OCI-LY3 (cell line): ENCODE measurements around the gene CCDC71.
A peak's percentile ranks its signal among the peaks of the same experiment; 100 is the strongest.

Experiments
- H2AFZ ChIP-seq: fragments of 200-600, 300-600 bp; shearing (Covaris generic); 2 replicates; pipeline ENCODE4 v1.6.0; 2014; ENCODE audit warnings: antibody characterized with exemption, low read depth, low read length
- H3K27ac ChIP-seq: fragments of 200-600, 300-600 bp; sonication (generic); 2 replicates; pipeline ENCODE4 v1.5.1; 2014; ENCODE audit warnings: mild to moderate bottlenecking, low read length, moderate library complexity, mixed read lengths
- H3K27me3 ChIP-seq: fragments of 200-600, 300-600 bp; sonication (generic); 2 replicates; pipeline ENCODE4 v1.6.1; 2014; ENCODE audit warnings: low read depth, low read length, mixed read lengths
- H3K36me3 ChIP-seq: fragments of 200-600, 300-600 bp; sonication (generic); replicated peaks from 2 replicates; pipeline ENCODE3; 2014; ENCODE audit warnings: low read depth, low read length, mixed read lengths
- H3K4me1 ChIP-seq: fragments of 300-600, 200-600 bp; sonication (generic); 2 replicates; pipeline ENCODE4 v1.6.1; 2014; ENCODE audit warnings: low read length, mixed read lengths
- H3K4me2 ChIP-seq: fragments of 200-600, 300-600 bp; sonication (generic); 2 replicates; pipeline ENCODE4 v1.6.1; 2014; ENCODE audit warnings: low read length, mixed read lengths
- H3K4me3 ChIP-seq: fragments of 300-600, 200-600 bp; sonication (generic); 2 replicates; pipeline ENCODE4 v1.5.1; 2014; ENCODE audit warnings: antibody characterized with exemption, mild to moderate bottlenecking, low read length, moderate library complexity
- H3K79me2 ChIP-seq: fragments of 300-600, 200-600 bp; shearing (Covaris generic); 2 replicates; pipeline ENCODE4 v1.6.1; 2014; ENCODE audit warnings: mild to moderate bottlenecking, low read length, mixed read lengths
- H3K9ac ChIP-seq: fragments of 300-600, 200-600 bp; shearing (Covaris generic); 2 replicates; pipeline ENCODE4 v1.6.0; 2014; ENCODE audit warnings: mild to moderate bottlenecking, low read length, moderate library complexity
- H3K9me3 ChIP-seq: fragments of 200-600, 300-600 bp; shearing (Covaris generic); 2 replicates; pipeline ENCODE4 v1.6.1; 2014; ENCODE audit warnings: low read length, mixed read lengths; ENCODE audit not compliant: insufficient read depth
- H4K20me1 ChIP-seq: fragments of 200-600, 300-600 bp; sonication (generic); 2 replicates; pipeline ENCODE4 v1.6.1; 2016; ENCODE audit warnings: low read length, mixed read lengths; ENCODE audit not compliant: insufficient read depth
- EZH2phosphoT487 ChIP-seq: fragments of 200-600 bp; shearing (Covaris generic); IDR thresholded peaks from 2 replicates; pipeline ENCODE4 v1.6.1; 2018; ENCODE audit warnings: antibody characterized with exemption, mixed run types, low read depth
- TF ChIP-seq, protein P1 (sequence below): fragments of 200-600, 300-600 bp; sonication (generic); IDR thresholded peaks from 2 replicates; pipeline ENCODE4 v1.5.1; 2014; ENCODE audit warnings: antibody characterized with exemption, low read length, low read depth

CCDC71 gene

DNA sequence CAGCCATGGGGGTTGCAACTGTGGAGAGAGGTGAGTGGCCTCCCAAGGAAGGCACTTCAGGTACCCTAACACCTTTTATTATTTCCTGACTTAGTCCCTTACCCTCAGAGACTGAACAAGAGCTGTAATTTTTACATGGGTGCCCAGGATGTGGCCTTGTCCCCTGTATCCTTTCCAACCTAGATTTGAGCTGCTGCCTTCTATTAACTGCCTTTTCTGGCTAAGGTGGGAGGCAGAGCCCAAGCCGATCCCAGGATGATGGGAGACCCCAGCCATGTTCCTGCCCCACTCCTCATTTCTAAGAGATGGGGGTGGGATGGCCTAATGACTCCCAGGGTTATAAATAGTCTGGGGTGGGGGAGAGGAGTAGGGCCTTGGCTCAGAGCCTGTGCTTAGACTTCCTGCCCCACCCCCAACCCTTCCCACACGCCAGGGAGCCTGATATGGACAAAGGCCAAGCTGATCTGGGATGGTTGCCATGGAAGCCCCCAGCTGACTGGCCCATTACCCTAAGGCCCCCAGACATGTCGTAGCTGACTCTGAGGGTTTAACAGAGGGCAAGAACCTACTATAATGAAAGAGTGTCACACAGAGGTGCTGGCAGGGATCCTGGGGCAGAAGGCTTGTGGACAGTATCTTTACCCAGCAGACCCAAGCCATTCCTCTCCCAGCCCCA is 7.1 kb upstream of the CCDC71 start:
- H3K4me3 ChIP-seq, result no peak overlapping the region
- no peaks in the 10 kb centered on the region for H3K79me2 ChIP-seq
- no peaks in the 10 kb centered on the region for H3K9me3 ChIP-seq
- H4K20me1 ChIP-seq, result no peaks in the 10 kb centered on the region
- no peaks in the 10 kb centered on the region for H3K27me3 ChIP-seq
- H2AFZ ChIP-seq, result no peak overlapping the region
- H3K4me1 ChIP-seq, result peaks cover 10% of the 10 kb centered on the region
- H3K36me3 ChIP-seq, result no peaks in the 10 kb centered on the region
- TF ChIP-seq EZH2phosphoT487, result no peak
- TF ChIP-seq, protein P1, sequence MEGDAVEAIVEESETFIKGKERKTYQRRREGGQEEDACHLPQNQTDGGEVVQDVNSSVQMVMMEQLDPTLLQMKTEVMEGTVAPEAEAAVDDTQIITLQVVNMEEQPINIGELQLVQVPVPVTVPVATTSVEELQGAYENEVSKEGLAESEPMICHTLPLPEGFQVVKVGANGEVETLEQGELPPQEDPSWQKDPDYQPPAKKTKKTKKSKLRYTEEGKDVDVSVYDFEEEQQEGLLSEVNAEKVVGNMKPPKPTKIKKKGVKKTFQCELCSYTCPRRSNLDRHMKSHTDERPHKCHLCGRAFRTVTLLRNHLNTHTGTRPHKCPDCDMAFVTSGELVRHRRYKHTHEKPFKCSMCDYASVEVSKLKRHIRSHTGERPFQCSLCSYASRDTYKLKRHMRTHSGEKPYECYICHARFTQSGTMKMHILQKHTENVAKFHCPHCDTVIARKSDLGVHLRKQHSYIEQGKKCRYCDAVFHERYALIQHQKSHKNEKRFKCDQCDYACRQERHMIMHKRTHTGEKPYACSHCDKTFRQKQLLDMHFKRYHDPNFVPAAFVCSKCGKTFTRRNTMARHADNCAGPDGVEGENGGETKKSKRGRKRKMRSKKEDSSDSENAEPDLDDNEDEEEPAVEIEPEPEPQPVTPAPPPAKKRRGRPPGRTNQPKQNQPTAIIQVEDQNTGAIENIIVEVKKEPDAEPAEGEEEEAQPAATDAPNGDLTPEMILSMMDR, result no peak
- H3K27ac ChIP-seq, result no peak overlapping the region
- no peak overlapping the region for H3K9ac ChIP-seq
- H3K4me2 ChIP-seq, result no peak overlapping the region

DNA sequence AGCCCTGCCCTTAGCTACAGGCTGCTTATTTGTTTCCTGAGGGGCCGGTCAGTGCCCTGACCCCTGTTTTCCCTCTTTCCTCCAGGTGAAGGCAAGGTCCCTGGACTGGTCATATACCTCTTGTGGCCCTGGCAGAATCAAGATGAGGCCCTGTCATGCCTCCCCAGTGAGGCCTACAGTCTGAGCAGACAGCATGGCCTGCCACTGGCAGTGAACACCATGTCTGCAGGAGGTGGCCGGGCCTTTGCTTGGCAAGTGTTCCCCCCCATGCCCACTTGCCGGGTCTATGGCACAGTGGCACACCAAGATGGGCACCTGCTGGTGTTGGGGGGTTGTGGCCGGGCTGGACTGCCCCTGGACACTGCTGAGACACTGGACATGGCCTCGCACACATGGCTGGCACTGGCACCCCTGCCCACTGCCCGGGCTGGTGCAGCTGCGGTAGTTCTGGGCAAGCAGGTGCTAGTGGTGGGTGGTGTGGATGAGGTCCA is 6.5 kb upstream of the CCDC71 start:
- no peak overlapping the region for H3K9ac ChIP-seq
- no peak overlapping the region for H3K27ac ChIP-seq
- H3K9me3 ChIP-seq, result no peaks in the 10 kb centered on the region
- H3K79me2 ChIP-seq, result no peaks in the 10 kb centered on the region
- no peaks in the 10 kb centered on the region for H3K27me3 ChIP-seq
- H2AFZ ChIP-seq, result no peak overlapping the region
- H3K4me3 ChIP-seq, result no peak overlapping the region
- no peaks in the 10 kb centered on the region for H3K36me3 ChIP-seq
- no peak overlapping the region for H3K4me2 ChIP-seq
- TF ChIP-seq EZH2phosphoT487, result no peak
- TF ChIP-seq, protein P1, result no peak
- H4K20me1 ChIP-seq, result no peaks in the 10 kb centered on the region
- peaks cover 10% of the 10 kb centered on the region for H3K4me1 ChIP-seq

DNA sequence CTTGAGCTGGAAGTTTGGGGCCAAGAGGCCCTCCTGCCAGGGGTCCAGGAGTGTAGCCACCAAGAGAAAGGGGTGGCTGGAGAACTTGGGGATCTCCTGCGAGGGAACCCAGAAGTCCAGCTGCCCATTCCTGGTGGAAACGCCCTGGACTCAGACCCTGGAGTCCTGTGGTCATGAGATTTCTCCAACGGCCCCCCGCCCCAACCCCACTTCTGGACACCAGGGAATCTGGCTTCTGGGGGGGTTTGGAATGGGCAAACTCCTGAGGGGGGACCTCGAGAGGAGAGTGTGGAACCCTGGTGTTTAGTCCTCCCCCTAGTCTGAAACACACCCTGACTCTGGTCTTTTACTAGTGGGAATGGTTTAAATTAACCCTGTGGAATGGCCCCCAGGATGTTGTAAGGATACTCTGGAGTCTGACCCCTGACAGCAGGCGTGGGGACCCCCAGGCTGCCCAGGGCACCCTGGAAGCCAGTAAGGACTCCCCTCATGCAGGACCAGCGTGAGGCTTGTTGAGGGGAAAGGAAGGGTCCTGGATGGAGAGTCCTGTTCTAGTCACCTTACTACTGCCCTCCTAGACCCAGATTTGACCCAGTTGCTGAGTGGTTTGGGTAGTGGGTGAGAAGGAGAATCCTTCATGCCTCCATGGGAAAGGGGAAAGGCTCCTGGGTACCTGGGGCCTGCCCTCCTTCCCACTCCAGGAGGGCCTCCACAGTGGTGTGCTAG is 5.8 kb upstream of the CCDC71 start:
- no peak overlapping the region for H3K27ac ChIP-seq
- no peaks in the 10 kb centered on the region for H3K9me3 ChIP-seq
- H2AFZ ChIP-seq, result peak overlapping the region; percentile 72
- H3K27me3 ChIP-seq, result no peaks in the 10 kb centered on the region
- peak overlapping the region; percentile 83 for H3K9ac ChIP-seq
- H3K4me2 ChIP-seq, result peak overlapping the region; percentile 89
- peaks cover 11% of the 10 kb centered on the region for H3K4me1 ChIP-seq
- TF ChIP-seq EZH2phosphoT487, result no peak
- TF ChIP-seq, protein P1, result no peak
- H4K20me1 ChIP-seq, result no peaks in the 10 kb centered on the region
- no peaks in the 10 kb centered on the region for H3K79me2 ChIP-seq
- H3K36me3 ChIP-seq, result no peaks in the 10 kb centered on the region
- H3K4me3 ChIP-seq, result peak overlapping the region; percentile 82

DNA sequence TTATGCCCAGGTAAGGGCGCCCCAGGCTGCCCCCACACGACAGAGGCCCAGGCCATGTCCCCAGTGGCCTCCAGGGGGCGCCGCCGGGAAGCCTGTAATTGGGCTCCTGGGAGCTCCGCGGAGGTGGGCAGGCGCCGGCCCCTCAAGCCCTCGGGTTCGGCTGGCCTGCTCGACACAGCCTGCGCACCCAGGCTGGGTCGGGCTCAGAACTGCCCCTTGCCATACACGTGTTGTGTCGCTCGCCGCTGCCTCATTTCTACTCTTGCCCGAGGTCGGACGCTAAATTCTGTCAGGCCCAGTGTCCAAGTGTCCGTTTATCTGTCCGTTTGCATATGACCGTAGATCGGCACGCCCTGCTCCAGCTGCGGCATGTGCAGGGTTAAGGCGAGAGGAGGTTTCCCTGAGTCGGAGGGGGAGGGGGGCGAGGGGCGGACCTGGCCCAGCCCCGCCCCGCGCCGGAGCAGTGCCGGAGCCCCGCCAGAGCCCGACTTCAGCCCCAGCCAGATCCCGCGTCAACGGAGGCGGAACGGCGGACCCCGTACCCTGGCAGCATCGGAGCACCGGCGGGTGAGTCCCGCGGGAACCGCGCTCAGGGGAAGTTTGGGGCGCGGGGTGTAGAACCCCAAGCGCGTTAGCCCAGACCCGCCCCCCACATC is 5.1 kb upstream of the CCDC71 start, which contains the start of gene KLHDC8B:
Gene KLHDC8B (plus strand): TSS at position 480 of the 656 bp plus-strand sequence. CDS start 1,172 bp downstream, outside the sequence.
- H3K79me2 ChIP-seq, result peaks cover 5% of the 10 kb centered on the region
- no peak within 1 kb of the TSS for H3K27ac ChIP-seq
- peak within 1 kb of the TSS; percentile 85 for H2AFZ ChIP-seq
- TF ChIP-seq, protein P1, result peak; percentile 99
- no peak for TF ChIP-seq EZH2phosphoT487
- peaks cover 18% of the 10 kb centered on the region for H3K4me1 ChIP-seq
- peak within 1 kb of the TSS; percentile 89 for H3K4me2 ChIP-seq
- H3K27me3 ChIP-seq, result no peaks in the 10 kb centered on the region
- H3K9me3 ChIP-seq, result no peaks in the 10 kb centered on the region
- H3K4me3 ChIP-seq, result peak within 1 kb of the TSS; percentile 82
- no peaks in the 10 kb centered on the region for H4K20me1 ChIP-seq
- peak within 1 kb of the TSS; percentile 83 for H3K9ac ChIP-seq
- no peaks in the 10 kb centered on the region for H3K36me3 ChIP-seq
